GM12874 (cell line): ENCODE data around the gene NTN1.

Source experiments
- TF ChIP-seq, protein P1 (sequence below): IDR thresholded peaks from 2 replicates; pipeline ENCODE4 v1.5.1; 2011; ENCODE audit warnings: low read depth, mild to moderate bottlenecking, control low read depth, low read length, moderate library complexity; ENCODE audit not compliant: insufficient read depth

NTN1 gene

GRCh38 chr17:9209781-9210370, 188.6 kb downstream of the NTN1 start:
- TF ChIP-seq, protein P1, sequence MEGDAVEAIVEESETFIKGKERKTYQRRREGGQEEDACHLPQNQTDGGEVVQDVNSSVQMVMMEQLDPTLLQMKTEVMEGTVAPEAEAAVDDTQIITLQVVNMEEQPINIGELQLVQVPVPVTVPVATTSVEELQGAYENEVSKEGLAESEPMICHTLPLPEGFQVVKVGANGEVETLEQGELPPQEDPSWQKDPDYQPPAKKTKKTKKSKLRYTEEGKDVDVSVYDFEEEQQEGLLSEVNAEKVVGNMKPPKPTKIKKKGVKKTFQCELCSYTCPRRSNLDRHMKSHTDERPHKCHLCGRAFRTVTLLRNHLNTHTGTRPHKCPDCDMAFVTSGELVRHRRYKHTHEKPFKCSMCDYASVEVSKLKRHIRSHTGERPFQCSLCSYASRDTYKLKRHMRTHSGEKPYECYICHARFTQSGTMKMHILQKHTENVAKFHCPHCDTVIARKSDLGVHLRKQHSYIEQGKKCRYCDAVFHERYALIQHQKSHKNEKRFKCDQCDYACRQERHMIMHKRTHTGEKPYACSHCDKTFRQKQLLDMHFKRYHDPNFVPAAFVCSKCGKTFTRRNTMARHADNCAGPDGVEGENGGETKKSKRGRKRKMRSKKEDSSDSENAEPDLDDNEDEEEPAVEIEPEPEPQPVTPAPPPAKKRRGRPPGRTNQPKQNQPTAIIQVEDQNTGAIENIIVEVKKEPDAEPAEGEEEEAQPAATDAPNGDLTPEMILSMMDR: no peak

DNA sequence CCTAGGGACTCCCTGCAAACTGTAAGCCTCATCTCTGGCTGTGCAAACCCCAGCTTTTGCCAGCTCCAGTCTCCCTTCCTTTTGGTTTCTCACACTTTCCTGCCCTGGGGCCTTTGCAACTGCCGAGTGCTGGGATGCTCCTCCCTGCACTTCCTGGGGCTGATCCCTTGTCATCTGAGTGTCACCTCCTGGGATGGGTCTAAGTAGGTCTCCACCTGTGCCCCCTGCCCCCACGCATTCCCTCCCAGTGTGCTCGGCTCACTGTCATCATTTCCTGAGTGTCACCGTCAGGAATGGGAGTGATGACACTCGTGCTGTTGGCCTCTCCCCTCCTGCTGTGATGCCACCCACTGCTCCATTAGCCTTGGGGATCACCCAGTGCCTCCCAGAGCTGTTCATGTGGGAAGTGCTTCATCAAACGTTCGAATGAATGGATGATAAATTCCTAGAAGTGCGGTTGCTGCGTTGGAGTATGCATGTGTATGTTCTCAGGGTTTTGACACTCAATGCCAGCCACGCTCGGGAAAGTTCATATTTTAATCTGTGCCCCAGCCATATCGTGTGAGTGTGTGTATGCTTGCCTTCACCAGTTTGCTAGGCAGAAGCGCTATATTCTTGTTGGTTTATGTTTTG, 189.9 kb downstream of the NTN1 start:
- TF ChIP-seq, protein P1: no peak

- TF ChIP-seq, protein P1: no peak
Measured at GRCh38 chr17:9212376-9213302, 191.3 kb downstream of the NTN1 start.

DNA sequence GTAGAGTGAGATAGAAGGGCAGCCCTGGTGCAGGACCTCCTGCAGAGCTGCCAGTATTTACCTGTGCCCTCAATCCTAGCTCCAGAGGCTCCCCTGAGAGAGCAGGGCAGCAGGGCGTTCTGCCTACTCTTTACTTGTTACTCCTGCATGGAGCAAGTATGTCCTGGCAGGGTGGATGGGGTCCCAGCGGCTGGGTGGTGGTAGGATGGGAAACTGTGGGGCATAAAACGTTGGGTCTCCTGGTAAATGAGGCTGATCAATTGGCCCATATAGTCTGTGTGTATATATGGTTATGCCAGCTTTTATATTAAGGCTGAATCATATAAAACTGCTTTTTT, 192.0 kb downstream of the NTN1 start:
- TF ChIP-seq, protein P1: no peak

DNA sequence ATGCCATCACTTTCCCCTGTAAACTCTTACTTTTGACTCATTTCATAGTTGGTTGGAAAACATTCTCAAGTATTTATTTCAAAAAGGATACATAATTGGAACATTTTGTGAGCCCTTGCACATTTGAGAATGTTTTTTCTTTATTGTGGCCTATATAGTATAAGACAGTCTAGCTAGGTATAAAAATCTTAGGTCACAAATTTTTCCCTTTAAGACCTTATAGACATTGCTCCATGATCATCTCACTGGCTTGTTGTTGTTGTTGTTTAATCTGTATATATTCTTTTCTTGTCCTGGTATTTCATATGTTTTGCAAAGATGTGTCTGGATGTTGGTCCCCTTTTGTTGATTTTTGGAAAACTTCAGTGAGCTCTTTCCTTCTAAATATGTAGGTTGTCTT, 194.2 kb downstream of the NTN1 start:
- TF ChIP-seq, protein P1: no peak

DNA sequence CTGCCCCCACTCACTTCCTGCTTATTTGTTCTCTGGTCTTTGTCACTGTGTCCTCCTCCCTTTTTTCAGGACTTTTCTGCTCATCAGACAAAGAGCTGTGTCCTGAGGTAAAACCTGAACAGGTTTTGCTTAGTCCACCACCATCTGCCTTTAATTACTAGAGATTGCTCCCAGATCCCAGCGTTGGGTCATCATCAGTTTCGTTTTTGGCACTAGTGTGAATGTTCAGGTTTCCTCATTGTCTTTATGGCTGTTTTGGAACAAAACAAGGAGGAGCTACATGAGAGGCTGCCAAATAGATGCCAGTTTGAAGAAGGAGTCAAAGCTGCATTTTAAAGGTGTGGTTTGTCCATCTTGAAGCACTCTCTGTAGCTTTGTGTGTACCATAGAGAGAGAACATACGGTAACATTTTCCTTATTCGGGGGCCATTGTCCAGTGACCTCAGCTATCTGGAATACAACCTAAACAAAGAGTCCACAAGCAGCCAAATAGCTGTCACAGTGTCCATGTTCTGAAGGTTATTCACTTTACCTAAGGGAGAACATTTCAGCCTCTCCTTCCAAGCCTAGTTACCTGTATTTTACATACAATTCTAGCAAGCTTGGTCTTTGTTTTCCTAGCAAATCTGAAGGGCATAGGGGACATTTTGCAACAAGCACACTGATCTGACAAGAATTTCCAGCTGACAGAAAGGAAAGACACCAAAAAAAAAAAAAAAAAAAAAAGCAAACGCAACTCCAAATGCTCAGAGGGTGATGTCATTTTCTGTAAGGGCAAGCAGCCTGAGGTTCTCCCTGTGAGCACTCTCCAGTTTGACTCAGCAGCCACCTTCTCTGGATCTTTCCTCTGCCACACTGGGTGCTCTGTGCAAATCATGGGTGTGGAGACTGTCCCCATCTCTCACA, 196.1 kb downstream of the NTN1 start:
- TF ChIP-seq, protein P1: no peak

- TF ChIP-seq, protein P1: no peak
Measured at GRCh38 chr17:9218064-9218635, 196.8 kb downstream of the NTN1 start.
